ENCODE data around the gene CD163L1. TPM values are rescaled to one million over a fixed set of nuclear protein-coding genes. Genes with fewer than 3 reads are reported as not detected.

Gene CD163L1
- total RNA-seq (10 to 100 TPM in 2 of 5 donors, 1 to 10 TPM in 2, under 1 TPM in 1; 0.58 to 99.5 (median 8.3) TPM), polyA plus RNA-seq (1 to 10 TPM in 2 of 3 donors, under 1 TPM in 1; 0.75 to 3.5 (median 1.8) TPM)
- long read RNA-seq, donor 1, partial matches to known transcripts: 0 of 1 reads
- long read RNA-seq, donor 1, other reads (novel, unspliced or antisense): 0 of 1 reads
- long read RNA-seq, donor 2, full-length matches to known transcripts: 1 of 1 reads
- long read RNA-seq, donor 2, partial matches to known transcripts: 0 of 1 reads
- long read RNA-seq, donor 2, other reads (novel, unspliced or antisense): 0 of 1 reads
- long read RNA-seq, donor 3, partial matches to known transcripts: 0 of 1 reads
- long read RNA-seq, donor 3, other reads (novel, unspliced or antisense): 0 of 1 reads
- long read RNA-seq, donor 4: 0 reads
- long read RNA-seq, donor 5: 0 reads
- long read RNA-seq, donor 6: 0 reads
- long read RNA-seq, donor 7: 0 reads
- long read RNA-seq, donor 8: 0 reads
- long read RNA-seq, donor 9: 0 reads
- long read RNA-seq, donor 10, full-length matches to known transcripts: 2 of 2 reads
- long read RNA-seq, donor 10, partial matches to known transcripts: 0 of 2 reads
- long read RNA-seq, donor 10, other reads (novel, unspliced or antisense): 0 of 2 reads

DNA sequence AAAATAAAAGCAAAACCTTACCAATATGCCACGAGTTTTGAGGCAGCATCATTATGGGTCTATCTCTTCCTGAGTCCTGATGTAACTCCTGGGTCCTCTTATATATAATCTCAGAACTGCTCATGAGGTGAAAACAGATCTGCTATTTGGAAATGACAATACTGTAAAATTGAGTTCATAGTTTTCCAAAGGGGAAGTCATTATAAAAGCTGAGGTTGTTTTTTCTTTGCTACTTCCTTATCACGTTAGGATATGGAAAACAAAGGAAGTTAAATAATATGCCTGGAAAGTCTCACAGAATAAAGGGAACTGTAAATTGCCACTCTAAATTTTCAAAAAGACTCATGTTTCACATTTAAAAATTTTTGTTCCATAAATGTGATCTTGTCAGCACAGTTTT, at the start of gene CD163L1:
CD163L1 (minus strand) TSS at position 78 of the 400 bp plus-strand sequence; CDS start at position 52, 26 bp downstream.
- Histone ChIP-seq H3K4me3 (no peak within 1 kb of the TSS), H3K27ac (no peak within 1 kb of the TSS), H3K4me1 (peaks cover 0 to 4% (median 0%) of the 10 kb centered on the region in 4 donors), H3K36me3 (no peaks in the 10 kb centered on the region), H3K9me3 (peaks cover 0 to 11% (median 9%) of the 10 kb centered on the region in 4 donors), H3K27me3 (peaks cover 0 to 26% (median 15%) of the 10 kb centered on the region in 3 donors)
- DNase-seq: no peak
- intact Hi-C loops (cut with DNase I; ENCODE audit: low total_unique reads): no loop called here
- TF ChIP-seq POLR2A (IDR thresholded peaks at IDR 0.05): no peak
- no peak for TF ChIP-seq POLR2AphosphoS5 (IDR thresholded peaks at IDR 0.05)
- no peak for TF ChIP-seq EP300 (IDR thresholded peaks at IDR 0.05)
- TF ChIP-seq, protein P1, sequence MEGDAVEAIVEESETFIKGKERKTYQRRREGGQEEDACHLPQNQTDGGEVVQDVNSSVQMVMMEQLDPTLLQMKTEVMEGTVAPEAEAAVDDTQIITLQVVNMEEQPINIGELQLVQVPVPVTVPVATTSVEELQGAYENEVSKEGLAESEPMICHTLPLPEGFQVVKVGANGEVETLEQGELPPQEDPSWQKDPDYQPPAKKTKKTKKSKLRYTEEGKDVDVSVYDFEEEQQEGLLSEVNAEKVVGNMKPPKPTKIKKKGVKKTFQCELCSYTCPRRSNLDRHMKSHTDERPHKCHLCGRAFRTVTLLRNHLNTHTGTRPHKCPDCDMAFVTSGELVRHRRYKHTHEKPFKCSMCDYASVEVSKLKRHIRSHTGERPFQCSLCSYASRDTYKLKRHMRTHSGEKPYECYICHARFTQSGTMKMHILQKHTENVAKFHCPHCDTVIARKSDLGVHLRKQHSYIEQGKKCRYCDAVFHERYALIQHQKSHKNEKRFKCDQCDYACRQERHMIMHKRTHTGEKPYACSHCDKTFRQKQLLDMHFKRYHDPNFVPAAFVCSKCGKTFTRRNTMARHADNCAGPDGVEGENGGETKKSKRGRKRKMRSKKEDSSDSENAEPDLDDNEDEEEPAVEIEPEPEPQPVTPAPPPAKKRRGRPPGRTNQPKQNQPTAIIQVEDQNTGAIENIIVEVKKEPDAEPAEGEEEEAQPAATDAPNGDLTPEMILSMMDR (IDR thresholded peaks at IDR 0.05): no peak
- 16 to 25% (median 20%) methylated on average over 2 of the region's 2 CpGs for WGBS, 5 donors

DNA sequence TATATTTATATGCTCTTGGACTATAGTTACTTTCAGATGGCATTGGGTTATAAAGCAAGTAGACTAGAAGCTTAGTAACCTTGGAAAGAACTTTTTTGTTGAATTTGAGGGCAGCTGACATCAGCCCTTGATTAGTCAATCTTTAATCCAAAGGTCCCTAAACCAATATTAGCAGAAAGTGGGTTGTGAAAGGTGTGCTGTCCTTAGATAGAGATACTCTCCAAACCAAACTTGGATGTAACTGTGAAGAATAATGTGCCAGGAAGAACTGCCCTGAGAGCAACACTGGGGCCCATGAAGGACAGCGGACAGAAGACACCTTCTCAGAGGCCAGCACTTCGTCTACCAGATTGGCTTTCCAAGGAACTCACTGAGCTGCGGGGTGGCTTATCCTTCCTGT, 49.1 kb upstream of the CD163L1 start:
- 65 to 88% (median 84%) methylated on average over 3 of the region's 3 CpGs for WGBS, 5 donors
- intact Hi-C loops (cut with DNase I; ENCODE audit: low total_unique reads): no loop called here
- no peaks in the 10 kb centered on the region for H3K36me3 ChIP-seq
- H3K27me3 ChIP-seq: peaks cover 0 to 5% (median 0%) of the 10 kb centered on the region in 3 donors
- no peaks in the 10 kb centered on the region for H3K9me3 ChIP-seq
- TF ChIP-seq POLR2A (IDR thresholded peaks at IDR 0.05) (no peak), EP300 (IDR thresholded peaks at IDR 0.05) (no peak), POLR2AphosphoS5 (IDR thresholded peaks at IDR 0.05) (no peak)
- TF ChIP-seq, protein P1 (IDR thresholded peaks at IDR 0.05): no peak
- H3K4me1 ChIP-seq: no peaks in the 10 kb centered on the region
- H3K4me3 ChIP-seq: no peak overlapping the region
- no peak overlapping the region for H3K27ac ChIP-seq
- DNase-seq: no peak

DNA sequence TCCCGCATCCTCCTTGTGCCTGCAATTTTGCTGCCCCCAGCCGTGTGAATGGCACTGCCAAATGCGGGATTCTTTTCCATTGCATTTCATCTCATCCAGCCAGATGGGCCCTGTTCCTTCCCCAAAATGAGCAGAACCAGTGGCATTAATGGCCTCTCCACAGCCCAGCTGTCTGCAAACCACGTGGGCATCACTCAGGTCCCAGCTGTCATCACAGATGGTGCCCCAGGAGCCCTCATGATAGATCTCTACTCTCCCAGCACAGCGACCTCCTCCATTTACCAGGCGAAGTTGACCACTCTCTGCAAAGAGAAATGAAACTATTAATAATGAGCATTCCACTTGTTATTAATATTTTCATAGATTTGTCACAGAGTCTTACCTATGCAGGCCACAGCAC, 42.6 kb upstream of the CD163L1 start:
- no peaks in the 10 kb centered on the region for H3K4me1 ChIP-seq
- H3K9me3 ChIP-seq: no peaks in the 10 kb centered on the region
- H3K27ac ChIP-seq: no peak overlapping the region
- no peaks in the 10 kb centered on the region for H3K36me3 ChIP-seq
- no peak for DNase-seq
- intact Hi-C loops (cut with DNase I; ENCODE audit: low total_unique reads): no loop called here
- WGBS, 5 donors: 68 to 80% (median 76%) methylated on average over 6 of the region's 6 CpGs
- no peak overlapping the region for H3K4me3 ChIP-seq
- H3K27me3 ChIP-seq: no peaks in the 10 kb centered on the region
- no peak for TF ChIP-seq POLR2A (IDR thresholded peaks at IDR 0.05)
- TF ChIP-seq EP300 (IDR thresholded peaks at IDR 0.05): no peak
- TF ChIP-seq, protein P1 (IDR thresholded peaks at IDR 0.05): no peak
- no peak for TF ChIP-seq POLR2AphosphoS5 (IDR thresholded peaks at IDR 0.05)

DNA sequence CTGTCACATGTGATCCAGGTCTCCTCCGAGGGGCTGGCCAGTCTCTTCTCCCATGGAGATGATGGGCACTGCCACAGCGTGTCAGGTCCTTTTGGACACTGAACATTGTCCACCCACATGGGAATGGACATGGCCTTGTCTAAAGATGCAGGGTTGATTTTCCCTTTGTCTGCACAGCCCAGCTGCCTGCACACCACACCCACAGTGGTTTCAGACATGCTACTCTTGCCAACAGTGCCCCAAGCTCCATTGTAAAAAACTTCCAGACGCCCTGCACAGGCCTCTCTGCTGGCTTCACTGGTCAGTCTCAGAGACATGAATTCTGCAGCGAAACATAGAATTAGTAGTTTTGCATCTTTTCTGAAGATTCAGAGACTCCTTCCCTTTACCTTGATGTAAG, 41.1 kb upstream of the CD163L1 start:
- Histone ChIP-seq H3K4me1 (no peaks in the 10 kb centered on the region), H3K27ac (no peak overlapping the region), H3K9me3 (no peaks in the 10 kb centered on the region), H3K4me3 (no peak overlapping the region), H3K36me3 (no peaks in the 10 kb centered on the region), H3K27me3 (no peaks in the 10 kb centered on the region)
- 40 to 93% (median 57%) methylated on average over 4 of the region's 4 CpGs for WGBS, 5 donors
- no peak for TF ChIP-seq EP300 (IDR thresholded peaks at IDR 0.05)
- no peak for TF ChIP-seq POLR2A (IDR thresholded peaks at IDR 0.05)
- TF ChIP-seq, protein P1 (IDR thresholded peaks at IDR 0.05): no peak
- TF ChIP-seq POLR2AphosphoS5 (IDR thresholded peaks at IDR 0.05): no peak
- intact Hi-C loops (cut with DNase I; ENCODE audit: low total_unique reads): no loop called here
- peak in 1 of 2 donors; percentile 13 for DNase-seq

Data from stomach (tissue), 19 donors.